WTC11 (cell line): ENCODE data around the gene DNAL4. TPM values are rescaled to one million over a fixed set of nuclear protein-coding genes. Genes with fewer than 3 reads are reported as not detected.

Experiments used
- ATAC-seq: fragments of 200-7000 bp; cut with Tn5 transposase; 2 replicates; pipeline ENCODE4 v1.10.0; 2021; ENCODE audit warnings: mild to moderate bottlenecking, moderate library complexity
- CTCF ChIA-PET: fragments of 300-600 bp; sonication (Branson Sonifier 250); formaldehyde crosslinking; loops from one replicate; lab custom pipeline; 2021; ENCODE audit warnings: antibody characterized with exemption; lab: Charles Lee
- POLR2A ChIA-PET: fragments of 350-600 bp; sonication (Branson Sonifier 250); formaldehyde crosslinking; loops from one replicate; lab custom pipeline; 2021; ENCODE audit warnings: antibody characterized with exemption; lab: Charles Lee
- DNase-seq: peaks from one replicate; pipeline ENCODE4 v3.0.0; 2021; ENCODE audit warnings: low spot score
- H3K27ac Mint-ChIP-seq: 2 replicates; pipeline ENCODE4 v1.8.0; 2021; ENCODE audit warnings: mixed read lengths
- H3K27me3 Mint-ChIP-seq: 2 replicates; pipeline ENCODE4 v1.8.0; 2021; ENCODE audit warnings: low read depth, mild to moderate bottlenecking, moderate library complexity, mixed read lengths
- H3K36me3 Mint-ChIP-seq: 2 replicates; pipeline ENCODE4 v1.8.0; 2021; ENCODE audit warnings: mixed read lengths
- H3K4me1 Mint-ChIP-seq: 2 replicates; pipeline ENCODE4 v1.8.0; 2022; ENCODE audit warnings: mixed read lengths
- H3K4me3 Mint-ChIP-seq: 2 replicates; pipeline ENCODE4 v1.8.0; 2021; ENCODE audit warnings: mild to moderate bottlenecking, moderate library complexity, mixed read lengths
- H3K9me3 Mint-ChIP-seq: 2 replicates; pipeline ENCODE4 v1.8.0; 2021; ENCODE audit warnings: mixed read lengths
- CBFB ChIP-seq: sonication (generic); formaldehyde crosslinking; IDR thresholded peaks from 2 replicates; pipeline ENCODE4 v1.8.1; 2022; ENCODE audit warnings: mild to moderate bottlenecking, low read depth, missing genetic modification reagents
- CREM ChIP-seq: sonication (generic); formaldehyde crosslinking; IDR thresholded peaks from 2 replicates; pipeline ENCODE4 v1.8.1; 2022; ENCODE audit warnings: mild to moderate bottlenecking, missing genetic modification reagents, moderate library complexity
- ELF4 ChIP-seq: sonication (generic); formaldehyde crosslinking; IDR thresholded peaks from 2 replicates; pipeline ENCODE4 v1.8.1; 2022; ENCODE audit warnings: low read depth, mild to moderate bottlenecking, moderate library complexity, missing genetic modification reagents
- FOXK1 ChIP-seq: sonication (generic); formaldehyde crosslinking; IDR thresholded peaks from 2 replicates; pipeline ENCODE4 v1.8.0; 2022; ENCODE audit warnings: mild to moderate bottlenecking, moderate library complexity, missing genetic modification reagents
- GABPB1 ChIP-seq: sonication (generic); formaldehyde crosslinking; IDR thresholded peaks from 2 replicates; pipeline ENCODE4 v1.8.1; 2023; ENCODE audit warnings: mild to moderate bottlenecking, missing genetic modification reagents
- IRF2 ChIP-seq: sonication (generic); formaldehyde crosslinking; IDR thresholded peaks from 2 replicates; pipeline ENCODE4 v1.8.0; 2022; ENCODE audit warnings: low read depth, missing genetic modification reagents, borderline replicate concordance
- JUN ChIP-seq: sonication (generic); formaldehyde crosslinking; IDR thresholded peaks from 2 replicates; pipeline ENCODE4 v1.8.0; 2023; ENCODE audit warnings: mild to moderate bottlenecking, missing genetic modification reagents
- KAT7 ChIP-seq: sonication (generic); formaldehyde crosslinking; IDR thresholded peaks from 2 replicates; pipeline ENCODE4 v1.8.1; 2023; ENCODE audit warnings: missing genetic modification reagents, mild to moderate bottlenecking, borderline replicate concordance
- MYBL2 ChIP-seq: sonication (generic); formaldehyde crosslinking; IDR thresholded peaks from 2 replicates; pipeline ENCODE4 v1.8.1; 2023; ENCODE audit warnings: mild to moderate bottlenecking, moderate library complexity, missing genetic modification reagents
- NFE2L1 ChIP-seq: sonication (generic); formaldehyde crosslinking; IDR thresholded peaks from 2 replicates; pipeline ENCODE4 v1.8.1; 2023; ENCODE audit warnings: missing genetic modification reagents
- PREB ChIP-seq: sonication (generic); formaldehyde crosslinking; IDR thresholded peaks from 2 replicates; pipeline ENCODE4 v1.8.1; 2022; ENCODE audit warnings: mild to moderate bottlenecking, missing genetic modification reagents, moderate library complexity, borderline replicate concordance
- PRRX2 ChIP-seq: fragments of 250-450 bp; sonication (Bioruptor Pico); IDR thresholded peaks from 2 replicates; pipeline ENCODE4 v1.8.0; 2021; ENCODE audit warnings: mild to moderate bottlenecking
- RELA ChIP-seq: sonication (generic); formaldehyde crosslinking; IDR thresholded peaks from 2 replicates; pipeline ENCODE4 v1.8.1; 2022; ENCODE audit warnings: missing genetic modification reagents, mild to moderate bottlenecking, borderline replicate concordance
- SOX15 ChIP-seq: fragments of 250-450 bp; sonication (Bioruptor Pico); IDR thresholded peaks from 2 replicates; pipeline ENCODE4 v1.9.0; 2021; ENCODE audit warnings: mild to moderate bottlenecking
- USF2 ChIP-seq: sonication (generic); formaldehyde crosslinking; IDR thresholded peaks from 2 replicates; pipeline ENCODE4 v1.8.1; 2023; ENCODE audit warnings: mild to moderate bottlenecking, missing genetic modification reagents, moderate library complexity
- ZNF281 ChIP-seq: sonication (generic); formaldehyde crosslinking; IDR thresholded peaks from 2 replicates; pipeline ENCODE4 v1.8.0; 2023; ENCODE audit warnings: mild to moderate bottlenecking, missing genetic modification reagents
- total RNA-seq: library from RNA; stranded (reverse); gene quantifications from 3 replicates; pipeline ENCODE4 v1.2.3, GENCODE V29; 2021
- TF ChIP-seq, protein P1 (sequence below): sonication (generic); formaldehyde crosslinking; IDR thresholded peaks from 2 replicates; pipeline ENCODE4 v1.8.1; 2023; ENCODE audit warnings: mild to moderate bottlenecking, missing genetic modification reagents
- TF ChIP-seq, protein P2 (sequence below): sonication (generic); formaldehyde crosslinking; IDR thresholded peaks from 2 replicates; pipeline ENCODE4 v1.8.1; 2022; ENCODE audit warnings: low read depth, mild to moderate bottlenecking, moderate library complexity, missing genetic modification reagents, borderline replicate concordance
- TF ChIP-seq, protein P3 (sequence below): fragments of 250-450 bp; sonication (Bioruptor Pico); conservative IDR thresholded peaks from 2 replicates; pipeline ENCODE4 v1.9.0; 2021; ENCODE audit warnings: mild to moderate bottlenecking
- TF ChIP-seq, protein P4 (sequence below): sonication (generic); formaldehyde crosslinking; IDR thresholded peaks from 2 replicates; pipeline ENCODE4 v1.8.1; 2023; ENCODE audit warnings: mild to moderate bottlenecking, moderate library complexity, missing genetic modification reagents

Gene DNAL4
- total RNA-seq, 1 experiment from 2014 or later: 11.8 TPM

- Mint-ChIP-seq H3K9me3 (no peaks in the 10 kb centered on the region), H3K4me1 (no peaks in the 10 kb centered on the region; the same call in 1 of the 2 replicates), H3K27ac (no peak overlapping the region), H3K27me3 (no peaks in the 10 kb centered on the region), H3K36me3 (peaks cover 10% of the 10 kb centered on the region), H3K4me3 (no peak overlapping the region)
- POLR2A ChIA-PET: interaction anchor here (0.6 kb wide), 1 partner anchor 79 kb away, joined by 3 read pairs; no protein-coding TSS in a partner anchor
- CTCF ChIA-PET: interaction anchor here (0.9 to 4.0 kb wide), 4 partner anchors 9 to 20 kb away, joined by 3 to 20 read pairs (median 5); no protein-coding TSS in a partner anchor
- ATAC-seq (no peak), DNase-seq (no peak)
- TF ChIP-seq SOX15 (CRISPR knock-in tag) (no peak), JUN (CRISPR knock-in tag) (no peak), PRRX2 (CRISPR knock-in tag) (no peak), USF2 (CRISPR knock-in tag) (no peak), CBFB (no peak), IRF2 (CRISPR knock-in tag) (no peak), CREM (CRISPR knock-in tag) (no peak), RELA (CRISPR knock-in tag) (no peak), GABPB1 (no peak), MYBL2 (no peak), ELF4 (CRISPR knock-in tag) (no peak)
- TF ChIP-seq, protein P1, sequence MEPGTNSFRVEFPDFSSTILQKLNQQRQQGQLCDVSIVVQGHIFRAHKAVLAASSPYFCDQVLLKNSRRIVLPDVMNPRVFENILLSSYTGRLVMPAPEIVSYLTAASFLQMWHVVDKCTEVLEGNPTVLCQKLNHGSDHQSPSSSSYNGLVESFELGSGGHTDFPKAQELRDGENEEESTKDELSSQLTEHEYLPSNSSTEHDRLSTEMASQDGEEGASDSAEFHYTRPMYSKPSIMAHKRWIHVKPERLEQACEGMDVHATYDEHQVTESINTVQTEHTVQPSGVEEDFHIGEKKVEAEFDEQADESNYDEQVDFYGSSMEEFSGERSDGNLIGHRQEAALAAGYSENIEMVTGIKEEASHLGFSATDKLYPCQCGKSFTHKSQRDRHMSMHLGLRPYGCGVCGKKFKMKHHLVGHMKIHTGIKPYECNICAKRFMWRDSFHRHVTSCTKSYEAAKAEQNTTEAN (CRISPR knock-in tag): no peak
- TF ChIP-seq, protein P2, sequence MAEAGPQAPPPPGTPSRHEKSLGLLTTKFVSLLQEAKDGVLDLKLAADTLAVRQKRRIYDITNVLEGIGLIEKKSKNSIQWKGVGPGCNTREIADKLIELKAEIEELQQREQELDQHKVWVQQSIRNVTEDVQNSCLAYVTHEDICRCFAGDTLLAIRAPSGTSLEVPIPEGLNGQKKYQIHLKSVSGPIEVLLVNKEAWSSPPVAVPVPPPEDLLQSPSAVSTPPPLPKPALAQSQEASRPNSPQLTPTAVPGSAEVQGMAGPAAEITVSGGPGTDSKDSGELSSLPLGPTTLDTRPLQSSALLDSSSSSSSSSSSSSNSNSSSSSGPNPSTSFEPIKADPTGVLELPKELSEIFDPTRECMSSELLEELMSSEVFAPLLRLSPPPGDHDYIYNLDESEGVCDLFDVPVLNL (CRISPR knock-in tag): no peak
These were observed 45.3 kb downstream of the DNAL4 start for GRCh38 chr22:38748487-38749136.

- ChIA-PET POLR2A (interaction anchor here (1.9 kb wide), 1 partner anchor 12 kb away, joined by 5 read pairs; no protein-coding TSS in a partner anchor), CTCF (interaction anchor here (0.9 to 4.0 kb wide), 8 partner anchors 12 to 124 kb away, joined by 3 to 20 read pairs (median 5); no protein-coding TSS in a partner anchor)
- H3K36me3 Mint-ChIP-seq: peaks cover 23% of the 10 kb centered on the region
- H3K4me3 Mint-ChIP-seq: no peak overlapping the region
- no peak overlapping the region for H3K27ac Mint-ChIP-seq
- DNase-seq: no peak
- TF ChIP-seq, protein P3, sequence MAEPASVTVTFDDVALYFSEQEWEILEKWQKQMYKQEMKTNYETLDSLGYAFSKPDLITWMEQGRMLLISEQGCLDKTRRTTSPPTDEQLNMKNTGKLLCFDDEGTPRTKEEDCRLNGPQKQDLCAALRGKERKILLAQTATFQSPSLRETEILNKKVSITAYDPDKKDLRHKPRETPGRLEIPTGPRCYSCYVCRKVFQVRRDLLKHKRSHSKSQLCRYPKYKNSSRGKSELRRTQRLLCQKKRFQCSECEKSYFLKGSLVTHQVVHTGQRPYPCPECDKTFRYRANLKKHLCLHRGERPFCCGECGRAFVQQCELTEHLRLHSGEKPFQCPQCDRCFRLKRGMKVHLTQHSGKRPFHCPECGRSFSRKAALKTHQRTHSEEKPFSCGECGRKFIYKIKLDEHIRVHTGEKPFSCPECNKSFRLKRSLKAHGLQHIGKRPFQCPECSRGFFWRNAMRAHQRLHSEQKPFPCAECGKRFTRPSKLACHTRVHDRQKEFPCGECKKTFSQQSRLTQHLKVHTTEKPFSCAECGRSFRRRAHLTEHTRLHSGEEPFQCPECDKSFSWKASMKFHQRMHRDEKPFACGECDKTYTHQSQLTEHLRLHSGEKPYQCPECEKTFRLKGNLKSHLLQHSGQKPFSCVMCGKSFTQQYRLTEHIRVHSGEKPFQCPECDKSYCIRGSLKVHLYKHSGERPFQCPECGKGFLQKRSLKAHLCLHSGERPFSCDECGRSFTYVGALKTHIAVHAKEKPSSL (CRISPR knock-in tag): no peak
- TF ChIP-seq NFE2L1 (no peak), PREB (CRISPR knock-in tag) (no peak), KAT7 (CRISPR knock-in tag) (no peak), FOXK1 (CRISPR knock-in tag) (no peak), ZNF281 (CRISPR knock-in tag) (no peak)
- TF ChIP-seq, protein P4, sequence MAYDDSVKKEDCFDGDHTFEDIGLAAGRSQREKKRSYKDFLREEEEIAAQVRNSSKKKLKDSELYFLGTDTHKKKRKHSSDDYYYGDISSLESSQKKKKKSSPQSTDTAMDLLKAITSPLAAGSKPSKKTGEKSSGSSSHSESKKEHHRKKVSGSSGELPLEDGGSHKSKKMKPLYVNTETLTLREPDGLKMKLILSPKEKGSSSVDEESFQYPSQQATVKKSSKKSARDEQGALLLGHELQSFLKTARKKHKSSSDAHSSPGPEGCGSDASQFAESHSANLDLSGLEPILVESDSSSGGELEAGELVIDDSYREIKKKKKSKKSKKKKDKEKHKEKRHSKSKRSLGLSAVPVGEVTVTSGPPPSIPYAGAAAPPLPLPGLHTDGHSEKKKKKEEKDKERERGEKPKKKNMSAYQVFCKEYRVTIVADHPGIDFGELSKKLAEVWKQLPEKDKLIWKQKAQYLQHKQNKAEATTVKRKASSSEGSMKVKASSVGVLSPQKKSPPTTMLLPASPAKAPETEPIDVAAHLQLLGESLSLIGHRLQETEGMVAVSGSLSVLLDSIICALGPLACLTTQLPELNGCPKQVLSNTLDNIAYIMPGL (CRISPR knock-in tag): no peak
- no peaks in the 10 kb centered on the region for H3K4me1 Mint-ChIP-seq
- ATAC-seq: no peak
- H3K27me3 Mint-ChIP-seq: no peaks in the 10 kb centered on the region
- H3K9me3 Mint-ChIP-seq: no peaks in the 10 kb centered on the region
These were observed 48.1 kb downstream of the DNAL4 start for GRCh38 chr22:38745676-38746460.
